ENCODE measurements around the gene CNPY4. TPM values are rescaled to one million over a fixed set of nuclear protein-coding genes. Genes with fewer than 3 reads are reported as not detected.

Gene CNPY4
- polyA plus RNA-seq, 1 donor (not counting 4 experiments of a cell fraction or from before 2014, with no cell fraction given), result 9.9 TPM

- Histone ChIP-seq H3K36me3 (ENCODE audit: control insufficient read depth in 2 of 2, extremely low read depth in 1 of 2, insufficient read depth in 2 of 2, low read length in 2 of 2) (peaks cover 59 to 73% of the 10 kb centered on the region in 2 experiments), H3K4me1 (ENCODE audit: control insufficient read depth, extremely low read depth, insufficient read depth, low read length) (peaks cover 4% of the 10 kb centered on the region), H3K27ac (ENCODE audit: control insufficient read depth, insufficient read depth, low read length) (no peak overlapping the region), H3K9me1 (ENCODE audit: control insufficient read depth, extremely low read depth, insufficient read depth, low read length) (no peaks in the 10 kb centered on the region), H3K27me3 (ENCODE audit: control insufficient read depth, extremely low read depth, insufficient read depth, low read length) (no peaks in the 10 kb centered on the region), H3K4me2 (ENCODE audit: control insufficient read depth, extremely low read depth, insufficient read depth, low read depth, low read length) (no peak overlapping the region), H3K9ac (ENCODE audit: control insufficient read depth, extremely low read depth, insufficient read depth, low read length) (no peak overlapping the region), H3K4me3 (ENCODE audit: control insufficient read depth in 2 of 3, extremely low read depth in 1 of 3, insufficient read depth in 2 of 3, low read depth in 1 of 3, low read length in 3 of 3) (no peak overlapping the region), H3K79me2 (ENCODE audit: control insufficient read depth, insufficient read depth, low read length) (peaks cover 33% of the 10 kb centered on the region), H2AFZ (ENCODE audit: control insufficient read depth, low read length) (no peak overlapping the region), H4K20me1 (ENCODE audit: control insufficient read depth, extremely low read depth, insufficient read depth, low read length) (peaks cover 6% of the 10 kb centered on the region), H3K9me3 (ENCODE audit: control insufficient read depth, low read depth, low read length) (no peaks in the 10 kb centered on the region)
- FAIRE-seq (no peak), DNase-seq (ENCODE audit: low read depth, low spot score) (no peak)
- dilution Hi-C loops (cut with MboI; ENCODE audit: extremely low pct_ligation_motif_present, low sequenced_read_pairs), result no loop called here
- TF ChIP-seq EZH2 (IDR thresholded peaks at IDR 0.05; ENCODE audit: low read length), result no peak
- TF ChIP-seq CTCF (optimal IDR thresholded peaks at IDR 0.05 in 1 of 3, IDR thresholded peaks at IDR 0.05 in 1 of 3, conservative IDR thresholded peaks at IDR 0.05 in 1 of 3; ENCODE audit: extremely low read depth in 1 of 3, insufficient read depth in 2 of 3, low read length in 3 of 3), result no peak
Observed at GRCh38 chr7:100095704-100096103, 23.7 kb upstream of the CNPY4 start.

- Histone ChIP-seq H3K27ac (ENCODE audit: control insufficient read depth, insufficient read depth, low read length) (no peak overlapping the region), H3K79me2 (ENCODE audit: control insufficient read depth, insufficient read depth, low read length) (peaks cover 37% of the 10 kb centered on the region), H3K36me3 (ENCODE audit: control insufficient read depth in 2 of 2, extremely low read depth in 1 of 2, insufficient read depth in 2 of 2, low read length in 2 of 2) (peaks cover 41 to 45% of the 10 kb centered on the region in 2 experiments)
Observed at GRCh38 chr7:100098913-100099312, 20.5 kb upstream of the CNPY4 start.

More at GRCh38 chr7:100098913-100099312, 20.5 kb upstream of the CNPY4 start:
- H3K4me1 ChIP-seq (ENCODE audit: control insufficient read depth, extremely low read depth, insufficient read depth, low read length), result peaks cover 10% of the 10 kb centered on the region
- H3K9me1 ChIP-seq (ENCODE audit: control insufficient read depth, extremely low read depth, insufficient read depth, low read length), result no peaks in the 10 kb centered on the region
- no peak overlapping the region for H3K4me2 ChIP-seq (ENCODE audit: control insufficient read depth, extremely low read depth, insufficient read depth, low read depth, low read length)
- no peaks in the 10 kb centered on the region for H3K9me3 ChIP-seq (ENCODE audit: control insufficient read depth, low read depth, low read length)
- no peak overlapping the region for H3K4me3 ChIP-seq (ENCODE audit: control insufficient read depth in 2 of 3, extremely low read depth in 1 of 3, insufficient read depth in 2 of 3, low read depth in 1 of 3, low read length in 3 of 3)
- no peak overlapping the region for H2AFZ ChIP-seq (ENCODE audit: control insufficient read depth, low read length)
- DNase-seq (ENCODE audit: low read depth, low spot score) (no peak), FAIRE-seq (no peak)
- no peak overlapping the region for H3K9ac ChIP-seq (ENCODE audit: control insufficient read depth, extremely low read depth, insufficient read depth, low read length)
- H4K20me1 ChIP-seq (ENCODE audit: control insufficient read depth, extremely low read depth, insufficient read depth, low read length), result peaks cover 6% of the 10 kb centered on the region
- TF ChIP-seq EZH2 (IDR thresholded peaks at IDR 0.05; ENCODE audit: low read length) (no peak), CTCF (optimal IDR thresholded peaks at IDR 0.05 in 1 of 3, IDR thresholded peaks at IDR 0.05 in 1 of 3, conservative IDR thresholded peaks at IDR 0.05 in 1 of 3; ENCODE audit: extremely low read depth in 1 of 3, insufficient read depth in 2 of 3, low read length in 3 of 3) (no peak)
- no peaks in the 10 kb centered on the region for H3K27me3 ChIP-seq (ENCODE audit: control insufficient read depth, extremely low read depth, insufficient read depth, low read length)
- dilution Hi-C loops (cut with MboI; ENCODE audit: extremely low pct_ligation_motif_present, low sequenced_read_pairs), result no loop called here
